NCI-H1092 (cell line): ENCODE data around the gene FXYD6.

Experiments used
- DNase-seq: peaks from one replicate; lab custom pipeline; 2025; lab: John Stamatoyannopoulos, UW

Gene FXYD6

DNA sequence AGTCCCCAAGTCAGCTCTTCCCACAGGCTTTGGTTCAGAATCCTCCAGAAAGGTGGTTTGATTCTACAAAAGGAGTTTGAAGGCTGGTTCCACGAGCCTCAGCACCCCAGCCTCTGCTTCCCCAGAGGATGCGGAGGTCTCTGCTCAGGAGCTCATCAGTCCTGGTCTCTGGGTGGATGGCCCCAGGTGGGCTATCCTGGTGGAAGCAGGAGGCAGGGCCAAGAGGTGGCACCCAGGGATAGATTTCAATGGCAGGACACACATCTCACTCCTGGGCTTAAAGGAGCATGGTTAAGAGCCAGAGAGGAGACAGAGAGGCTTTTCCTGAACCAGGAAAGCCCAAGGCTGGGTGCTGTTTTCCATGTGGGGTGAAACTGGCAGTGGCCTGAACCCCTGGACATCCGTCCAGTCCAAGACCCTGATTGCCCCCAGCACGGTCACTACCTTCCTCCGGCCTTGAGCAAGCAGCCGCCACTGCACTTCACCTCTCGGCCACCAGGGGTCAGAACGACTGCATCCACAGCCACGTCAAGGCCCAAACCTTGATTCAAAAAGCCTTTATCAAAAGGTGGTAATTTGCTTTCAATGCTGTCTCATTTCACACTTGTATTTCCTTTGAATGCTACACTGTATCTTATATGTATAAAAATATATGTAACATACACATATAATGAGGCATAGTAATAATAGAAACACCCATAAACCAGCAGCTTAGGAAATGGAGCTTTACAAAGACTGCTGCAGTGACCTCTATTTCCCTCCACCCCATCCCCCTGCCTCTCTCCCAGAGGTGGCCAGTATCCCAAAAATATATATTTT lies 32.6 kb downstream of the FXYD6 start:
- peak; percentile 70 for DNase-seq

DNA sequence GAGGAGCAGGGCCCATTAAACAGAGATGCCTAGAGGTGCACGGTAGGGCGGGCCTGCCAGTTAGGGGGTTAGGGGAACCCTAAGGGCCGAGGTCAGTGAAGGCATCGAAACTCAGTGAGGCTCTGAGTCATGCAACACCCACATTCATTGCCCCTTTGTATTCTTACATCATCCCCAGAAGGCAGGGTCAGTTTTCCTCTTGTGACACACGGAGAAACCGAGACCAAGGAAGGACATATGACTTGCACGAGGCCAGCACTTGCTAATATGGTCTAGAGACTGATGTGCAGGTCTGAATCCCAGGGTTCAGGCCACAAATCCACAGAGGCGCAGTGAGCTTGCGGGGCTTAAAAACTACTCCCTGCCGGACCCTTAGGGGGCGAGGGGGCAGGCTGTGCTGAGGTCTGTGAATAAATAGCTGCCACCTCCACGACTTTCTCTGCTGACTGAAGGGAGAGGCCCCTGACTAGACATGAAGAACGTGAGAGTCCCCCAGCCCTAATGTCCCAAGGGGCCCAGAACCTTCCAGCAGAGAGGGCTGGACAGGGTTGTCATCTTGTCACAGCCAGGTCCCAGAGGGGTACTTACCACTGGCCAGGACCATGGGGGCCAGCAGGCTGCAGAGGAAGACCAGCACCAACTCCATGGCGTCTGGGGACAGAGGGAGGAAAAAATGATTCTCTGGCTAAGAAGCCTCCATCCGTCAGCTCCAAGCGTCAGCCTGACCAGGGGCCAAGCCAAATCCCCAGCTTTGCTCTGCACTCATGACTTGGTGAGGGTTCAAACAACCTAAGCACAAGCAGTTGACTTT lies 34.1 kb downstream of the FXYD6 start:
- no peak for DNase-seq

DNA sequence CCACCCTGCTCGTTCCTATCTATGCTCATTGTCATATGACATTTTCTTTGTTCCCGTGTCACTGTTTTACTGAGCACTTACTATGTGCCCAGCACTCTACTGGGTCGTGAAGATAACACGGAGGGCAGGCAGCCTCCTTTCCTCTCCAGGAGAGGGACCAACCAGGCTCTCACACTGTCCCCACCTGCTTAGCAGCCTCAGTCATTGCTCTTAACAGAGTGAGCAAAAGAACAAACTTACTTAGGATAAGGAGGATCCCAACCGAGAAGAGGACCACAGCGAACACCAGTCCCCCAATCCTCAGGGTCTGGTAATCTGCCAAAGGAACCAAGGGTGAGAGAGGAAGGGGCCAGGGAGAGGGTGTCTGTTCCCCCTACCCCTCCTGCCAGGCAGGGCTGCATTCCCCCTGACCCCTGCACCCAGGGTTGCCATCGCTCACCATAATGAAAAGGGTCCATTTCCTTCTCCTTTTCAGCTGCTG lies 34.9 kb downstream of the FXYD6 start:
- no peak for DNase-seq

DNA sequence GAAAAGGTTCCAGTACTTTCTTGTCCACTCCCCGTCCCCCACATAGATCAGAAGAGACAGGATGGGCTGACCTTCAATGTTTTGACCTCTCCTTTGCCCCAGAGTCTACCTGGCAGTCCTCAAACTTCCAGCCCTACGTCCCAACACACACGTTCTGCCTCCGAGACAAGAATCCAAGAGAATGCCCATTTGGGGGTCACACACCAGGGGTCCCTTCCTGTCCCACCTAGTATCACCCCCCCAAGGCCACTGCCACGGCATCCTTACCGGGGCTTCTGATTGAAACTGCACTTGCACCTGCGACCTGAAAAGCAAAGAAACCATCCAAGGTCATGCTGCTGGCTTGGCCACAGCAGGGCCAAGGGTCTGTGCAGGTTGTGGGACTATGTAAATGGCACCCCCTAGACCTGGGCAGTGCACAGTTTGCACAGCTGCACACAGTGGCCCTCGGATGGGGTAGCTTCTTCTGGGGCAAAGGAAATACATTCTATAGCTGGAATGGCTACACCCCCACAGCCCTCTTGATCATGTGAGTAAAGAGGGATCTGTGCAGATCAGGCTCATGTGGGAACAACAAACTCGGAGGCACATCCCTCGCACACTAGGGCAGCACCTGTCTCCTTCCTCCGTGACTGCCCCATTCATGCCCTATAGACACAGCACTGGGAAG lies 35.4 kb downstream of the FXYD6 start:
- DNase-seq: no peak

DNA sequence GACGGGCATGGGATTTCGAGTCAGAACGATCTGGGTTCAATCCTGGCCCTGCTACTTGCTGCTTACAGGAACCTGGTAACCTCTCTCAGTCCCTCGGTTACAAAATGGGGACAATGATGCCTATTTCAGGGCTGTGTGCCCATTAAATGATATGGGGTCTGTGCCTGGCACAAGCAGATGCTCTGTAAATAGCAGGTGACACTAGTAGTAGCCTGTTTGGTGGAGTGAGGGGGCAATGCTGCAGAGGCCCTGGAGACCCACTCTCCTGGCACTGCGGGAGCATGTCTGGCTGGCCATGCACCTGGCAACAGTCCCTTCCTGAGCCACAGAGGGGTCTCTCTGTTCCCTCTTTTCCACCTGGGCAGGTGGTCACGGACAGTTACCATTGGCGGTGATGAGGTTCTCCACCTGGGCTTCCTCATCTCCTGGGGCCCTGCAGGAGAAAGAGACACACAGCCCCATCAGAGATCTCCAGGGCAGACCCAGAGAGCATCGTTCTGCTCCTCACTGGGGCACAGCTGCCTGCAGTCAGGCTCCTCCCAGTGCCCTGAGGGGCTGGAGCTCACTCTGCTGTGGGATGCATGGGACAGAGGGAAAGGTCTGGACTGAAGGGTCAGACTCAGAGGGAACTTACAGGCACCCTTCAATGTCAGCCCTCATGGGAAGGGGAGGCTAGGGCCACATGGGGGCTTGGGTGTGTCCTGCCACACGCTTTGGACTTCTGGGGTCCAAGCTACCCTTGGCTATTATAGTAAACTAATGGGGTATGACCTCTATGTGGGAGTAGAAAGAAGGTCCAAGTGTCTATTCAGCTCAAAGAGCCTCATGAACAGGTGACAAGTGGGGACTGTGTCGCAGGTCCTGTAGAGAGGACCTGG lies 36.3 kb downstream of the FXYD6 start:
- no peak for DNase-seq

DNA sequence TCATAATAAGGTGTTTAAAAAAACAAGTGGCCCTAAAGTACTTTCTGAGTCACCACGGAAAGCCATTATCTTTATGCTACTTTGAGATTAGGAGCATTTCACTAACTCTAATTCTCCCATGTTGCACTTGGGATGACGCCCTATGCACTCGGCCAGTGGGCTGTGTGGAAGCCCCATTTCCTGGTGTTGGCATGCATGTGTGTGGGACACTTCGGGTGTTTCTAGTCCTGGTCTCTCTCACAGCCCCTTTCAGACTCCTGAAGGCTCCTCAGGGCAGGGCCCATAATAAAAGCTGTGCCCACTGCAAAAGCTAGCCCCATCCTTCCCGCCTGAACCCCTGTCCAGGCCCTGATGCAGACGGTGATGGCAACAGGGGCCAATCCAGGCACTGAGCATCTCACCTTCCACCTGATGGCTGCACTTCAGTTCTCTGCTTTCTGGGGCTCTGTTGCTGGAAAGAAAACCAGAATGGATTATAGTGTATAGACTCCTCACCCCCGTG lies 37.0 kb downstream of the FXYD6 start:
- no peak for DNase-seq

DNA sequence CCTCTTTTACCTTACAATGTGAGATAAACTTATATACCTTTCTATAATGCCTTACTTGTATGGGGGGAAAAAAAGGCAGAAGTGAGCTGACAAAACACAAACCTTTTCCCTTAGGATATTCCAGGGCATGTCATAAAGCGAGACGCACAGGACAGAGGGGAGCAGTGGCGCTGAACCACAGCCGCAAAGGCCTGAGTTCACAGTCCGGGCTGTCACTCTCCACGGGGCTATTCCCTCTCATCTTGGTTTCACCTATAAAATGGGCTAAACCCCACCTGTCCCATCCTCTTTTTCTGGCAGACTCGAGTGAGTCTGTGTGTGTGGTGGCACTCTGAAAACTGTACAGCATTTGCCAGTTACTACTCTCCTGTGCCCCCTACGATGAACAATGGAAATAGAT lies 37.6 kb downstream of the FXYD6 start:
- DNase-seq: no peak

DNA sequence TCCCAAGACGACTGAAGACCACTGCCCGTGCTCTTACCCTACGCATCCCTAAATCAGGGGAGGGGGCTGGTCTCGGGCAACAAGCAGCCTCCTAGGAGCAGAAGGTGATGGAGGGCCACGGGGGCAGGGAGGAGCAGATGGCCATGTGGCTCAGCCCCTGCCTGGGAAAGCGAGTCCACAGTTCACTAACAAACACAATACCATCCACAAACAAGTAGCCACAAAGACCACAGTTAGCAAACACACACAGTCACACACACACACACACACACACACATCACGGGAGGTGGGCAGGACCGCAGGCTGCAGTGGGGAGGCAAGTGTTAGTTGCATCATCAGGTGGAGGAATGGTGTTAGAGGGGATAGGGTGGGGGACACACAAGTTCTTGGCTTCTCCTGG lies 38.7 kb downstream of the FXYD6 start:
- no peak for DNase-seq

DNA sequence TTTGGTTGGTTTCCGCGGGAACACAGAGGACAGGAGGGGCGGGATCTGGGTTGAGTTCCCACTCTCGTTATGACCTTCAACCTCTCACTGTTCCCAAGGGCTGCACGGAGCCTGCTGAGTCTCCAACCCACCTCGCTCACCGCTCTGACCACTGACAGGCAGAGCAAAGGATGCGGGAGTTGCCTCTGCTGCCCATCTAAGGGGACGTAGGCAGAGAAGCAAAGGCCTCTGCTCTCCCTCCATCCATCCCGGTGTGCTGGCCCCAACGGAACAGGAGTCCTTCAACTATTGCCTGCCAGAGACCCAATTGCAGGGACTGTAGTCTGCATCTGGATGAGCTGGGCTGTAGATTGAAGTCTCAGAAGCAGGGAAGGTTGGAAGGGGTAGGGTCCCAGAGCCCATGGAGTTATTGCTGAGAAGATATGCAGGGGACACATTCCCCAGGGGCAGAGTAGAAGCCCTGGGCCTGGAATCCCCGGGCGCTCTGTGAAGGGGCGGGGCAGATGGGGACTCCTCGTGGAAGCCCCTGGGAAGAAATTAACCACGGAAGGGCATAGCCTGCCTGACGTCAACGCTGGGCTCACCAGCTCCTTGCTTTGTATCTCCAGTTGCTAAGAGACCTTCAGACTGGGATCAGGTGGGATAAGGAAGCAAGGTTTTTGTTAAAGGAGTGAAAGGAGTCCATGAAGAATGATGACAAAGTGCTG lies 39.2 kb downstream of the FXYD6 start:
- DNase-seq: no peak

DNA sequence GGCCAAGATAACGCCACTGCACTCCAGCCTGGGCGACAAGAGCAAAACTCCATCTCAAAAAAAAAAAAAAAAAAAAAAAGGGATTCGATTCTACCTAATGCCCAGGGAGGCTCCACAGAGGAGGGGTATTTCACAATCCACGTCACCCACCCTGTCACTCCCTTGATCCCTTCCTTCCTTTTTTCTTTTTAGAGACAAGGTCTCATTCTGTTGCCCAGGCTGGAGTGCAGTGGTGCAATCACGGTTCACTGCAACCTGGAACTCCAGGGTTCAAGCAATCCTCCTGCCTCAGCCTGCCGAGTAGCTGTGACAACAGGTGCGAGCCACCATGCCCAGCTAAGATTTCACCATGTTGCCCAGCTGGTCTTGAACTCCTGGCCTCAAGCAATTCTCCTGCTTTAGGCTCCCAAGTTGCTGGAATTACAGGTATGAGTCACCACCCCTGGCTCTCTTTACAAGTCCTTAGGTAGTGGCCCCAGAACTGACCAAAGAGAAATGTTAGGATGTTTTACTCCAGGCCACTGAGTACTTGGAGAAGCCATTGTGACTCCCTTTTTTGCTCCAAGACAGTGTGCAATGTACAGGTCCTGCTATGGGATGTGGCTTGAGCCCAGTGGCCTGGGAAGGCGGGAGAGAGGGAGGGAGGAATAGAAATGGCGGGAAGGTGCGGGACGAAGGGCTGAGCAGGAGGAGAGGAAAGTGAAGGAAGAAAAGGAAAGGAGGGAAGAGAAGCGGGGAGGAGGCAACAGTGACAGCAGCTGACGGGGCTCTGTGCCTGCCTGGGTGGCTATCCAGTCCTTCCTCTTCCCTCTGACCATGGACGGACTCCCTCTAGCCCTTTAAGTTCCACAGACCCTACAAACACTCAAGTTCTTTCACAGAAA lies 40.1 kb downstream of the FXYD6 start:
- DNase-seq: no peak

DNA sequence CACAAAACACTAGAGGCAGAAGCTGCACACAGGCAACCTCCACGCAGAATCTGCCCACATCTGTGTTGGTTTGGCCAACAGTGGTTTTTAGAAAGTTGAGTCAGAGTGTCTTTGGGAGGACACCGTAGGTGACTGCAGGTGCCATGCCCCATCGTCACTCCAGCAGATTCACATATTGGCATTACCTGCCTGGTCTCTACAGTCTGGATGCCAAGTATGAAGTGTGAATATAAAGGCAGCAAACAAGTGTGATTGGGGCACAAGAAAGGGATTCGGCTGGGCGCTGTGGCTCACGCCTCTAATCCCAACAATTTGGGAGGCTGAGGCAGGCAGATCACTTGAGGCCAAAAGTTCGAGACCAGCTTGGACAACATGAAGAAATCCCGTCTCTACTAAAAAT lies 40.9 kb downstream of the FXYD6 start:
- DNase-seq: no peak

DNA sequence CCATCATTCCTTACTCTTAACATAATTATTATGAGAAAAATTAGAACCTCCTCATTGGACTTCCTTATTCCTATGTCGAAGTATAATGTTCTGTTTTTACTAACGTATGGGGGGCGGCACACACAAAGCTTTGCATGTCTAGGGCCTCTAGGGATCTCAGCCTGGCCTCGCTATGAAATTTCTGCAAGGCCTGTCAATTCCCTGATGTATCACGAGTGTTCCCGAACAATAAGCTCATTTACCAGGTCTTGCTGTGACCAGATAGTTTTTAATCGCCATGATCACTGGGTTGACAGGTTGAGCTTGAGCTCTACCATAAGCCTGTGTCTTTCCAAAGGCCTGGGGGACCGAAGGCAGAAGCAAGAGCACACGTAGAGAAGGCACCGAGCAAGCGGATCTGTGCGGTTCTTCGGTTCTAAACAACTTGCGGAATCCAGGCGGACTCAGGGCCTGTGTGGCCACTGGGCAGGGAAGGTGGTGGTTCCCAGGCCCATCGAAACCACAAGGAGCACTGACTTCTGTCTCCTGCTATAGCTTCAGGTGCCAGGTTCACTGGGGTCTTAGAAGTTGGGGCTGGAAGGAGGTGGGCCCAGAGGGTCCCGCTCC lies 41.5 kb downstream of the FXYD6 start:
- no peak for DNase-seq

DNA sequence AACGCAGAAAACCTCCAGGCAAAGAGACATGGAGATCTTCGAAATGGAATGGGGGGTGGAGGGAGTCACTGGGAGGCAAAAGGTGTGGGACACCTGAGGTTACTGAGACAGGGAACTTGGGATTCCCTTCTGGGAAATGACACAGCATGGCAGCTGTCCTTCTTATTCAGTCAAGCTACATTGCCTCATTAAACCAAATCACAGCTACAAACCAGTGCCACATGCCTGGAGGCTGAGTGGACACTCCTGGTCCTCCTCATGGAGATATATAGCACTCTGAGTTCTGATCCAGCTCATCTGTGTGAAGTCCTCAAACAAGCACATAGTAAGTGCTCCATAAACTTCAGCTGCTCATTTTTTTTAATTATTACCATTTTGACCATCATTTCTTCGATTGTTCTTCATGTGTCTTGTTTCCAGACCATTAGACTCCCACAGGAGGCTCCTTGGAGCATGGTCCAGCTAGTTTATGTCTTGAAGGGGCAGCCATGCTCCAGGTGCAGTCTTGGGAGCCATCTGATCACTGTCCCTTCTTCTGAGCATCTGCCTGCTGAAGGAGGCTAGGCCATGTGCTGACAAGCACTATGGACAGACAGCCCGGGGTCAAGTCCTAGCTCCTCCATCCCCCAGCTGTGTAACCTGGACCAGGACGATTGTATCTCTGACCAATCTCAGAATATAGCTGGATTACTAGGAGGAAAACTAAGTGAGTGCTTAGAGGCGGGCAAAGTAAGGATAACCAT lies 42.2 kb downstream of the FXYD6 start:
- no peak for DNase-seq

DNA sequence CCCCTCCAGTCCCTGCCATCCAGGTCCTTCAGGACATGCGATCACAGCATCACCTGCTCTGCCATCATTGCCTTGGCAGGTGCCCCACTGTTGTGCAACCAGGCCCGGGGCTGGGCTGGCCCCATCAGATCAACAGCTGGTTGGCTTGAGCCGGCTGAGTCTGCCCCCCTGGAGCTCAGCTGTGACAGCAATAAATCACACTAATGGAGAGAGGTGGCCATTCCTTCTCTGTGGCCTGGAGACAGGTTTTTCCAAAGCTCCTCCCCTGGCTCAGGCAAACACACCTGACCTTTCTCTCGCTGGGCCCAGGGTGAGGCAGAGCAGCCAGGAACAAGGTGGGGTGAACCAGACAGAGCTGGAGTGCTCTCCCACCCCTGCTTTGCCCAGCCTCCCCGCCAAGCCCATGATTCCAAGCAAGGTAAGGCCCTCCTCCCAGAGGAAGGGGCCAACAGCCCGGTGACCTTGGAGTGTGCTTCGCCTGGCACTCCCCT lies 43.0 kb downstream of the FXYD6 start:
- DNase-seq: peak; percentile 77

DNA sequence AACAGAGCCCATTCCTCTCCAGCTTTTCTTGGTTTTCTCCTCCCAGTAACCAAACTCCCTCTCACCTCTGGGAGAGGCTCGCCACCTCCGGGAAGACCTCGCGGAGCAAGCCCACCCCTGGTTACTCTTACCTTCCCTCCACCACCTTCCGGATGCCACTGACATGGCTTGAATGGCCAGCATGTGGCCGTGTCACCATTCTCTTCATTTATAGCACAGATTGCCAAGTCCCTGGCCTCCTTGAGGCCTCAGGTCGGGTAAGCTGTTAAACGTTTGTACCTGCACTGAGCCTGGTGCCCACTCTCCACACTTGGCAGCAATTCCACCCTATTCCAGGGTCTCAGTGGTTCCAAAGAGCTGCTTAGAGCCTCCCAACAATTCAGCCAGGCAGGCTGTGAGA lies 43.9 kb downstream of the FXYD6 start:
- no peak for DNase-seq

DNA sequence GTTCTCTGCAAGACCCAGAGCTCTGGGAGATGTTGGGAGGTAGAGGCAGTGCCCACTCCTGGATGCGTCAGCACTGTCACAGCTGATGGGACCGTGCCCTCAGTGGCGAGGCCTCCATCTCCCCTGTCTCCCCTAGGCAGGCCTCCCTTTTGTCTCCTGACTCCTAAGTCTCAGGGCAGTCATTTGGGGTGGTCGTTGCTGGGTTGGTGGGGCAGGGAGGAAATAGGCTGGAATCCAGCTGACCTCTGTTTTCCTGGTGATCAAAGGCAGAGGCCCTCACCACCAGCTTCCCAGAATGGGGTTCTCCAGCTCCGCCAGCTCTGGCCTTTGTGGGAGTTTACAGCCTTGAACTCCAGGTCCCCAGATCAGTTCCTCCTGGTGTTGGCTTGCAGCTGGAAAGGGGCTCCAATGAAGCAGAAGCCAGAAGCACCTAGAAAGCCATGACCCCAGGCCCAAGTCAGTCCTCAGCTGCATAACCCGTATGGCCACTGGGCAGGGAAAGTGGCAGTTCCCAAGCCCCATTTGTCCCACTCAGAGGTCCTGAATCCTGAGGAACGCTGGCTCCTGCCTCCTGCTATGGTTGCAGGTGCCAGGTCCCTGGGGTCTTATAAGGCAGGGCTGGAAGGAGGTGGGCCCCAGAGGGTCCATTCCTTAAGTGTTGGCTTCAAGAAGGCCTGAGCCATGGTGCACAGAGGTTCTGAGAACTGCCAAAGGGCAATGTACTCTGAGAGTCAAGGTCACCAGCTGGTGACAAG lies 44.6 kb downstream of the FXYD6 start:
- DNase-seq: no peak

DNA sequence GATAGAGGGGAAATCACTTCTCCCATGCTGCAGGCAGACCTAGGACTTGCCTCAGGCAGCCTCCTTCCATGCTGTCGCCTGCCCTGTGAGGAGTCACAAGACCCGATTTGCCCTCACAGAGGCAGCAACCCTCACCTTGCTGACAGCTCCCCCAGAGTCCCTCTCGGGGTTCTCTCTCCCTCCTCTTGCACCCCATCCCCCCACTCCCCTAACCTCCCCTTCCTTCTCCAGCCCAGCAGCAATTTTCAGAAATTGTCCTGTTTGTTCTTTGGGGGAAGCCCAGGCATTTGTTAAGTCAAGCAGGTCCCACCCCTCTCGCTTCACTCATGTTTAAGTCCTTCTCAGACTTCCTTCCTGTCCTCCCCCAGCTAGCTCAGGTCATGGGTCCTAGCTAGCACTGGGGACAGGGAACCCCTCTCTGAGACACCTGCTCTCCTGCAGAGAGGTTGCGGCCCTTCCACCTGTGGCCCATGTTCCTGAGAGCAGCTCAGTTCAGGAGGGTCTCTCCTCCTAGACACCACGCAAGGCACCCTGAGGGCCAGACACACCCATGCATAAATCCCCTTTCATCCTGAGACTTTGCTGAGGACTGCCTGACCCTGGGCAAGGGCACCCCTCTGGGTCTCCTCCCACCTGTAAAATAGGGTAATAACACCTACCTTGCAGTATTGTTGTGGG lies 45.6 kb downstream of the FXYD6 start:
- DNase-seq: no peak
